ENCODE measurements around the gene FMNL2.

Gene FMNL2

DNA sequence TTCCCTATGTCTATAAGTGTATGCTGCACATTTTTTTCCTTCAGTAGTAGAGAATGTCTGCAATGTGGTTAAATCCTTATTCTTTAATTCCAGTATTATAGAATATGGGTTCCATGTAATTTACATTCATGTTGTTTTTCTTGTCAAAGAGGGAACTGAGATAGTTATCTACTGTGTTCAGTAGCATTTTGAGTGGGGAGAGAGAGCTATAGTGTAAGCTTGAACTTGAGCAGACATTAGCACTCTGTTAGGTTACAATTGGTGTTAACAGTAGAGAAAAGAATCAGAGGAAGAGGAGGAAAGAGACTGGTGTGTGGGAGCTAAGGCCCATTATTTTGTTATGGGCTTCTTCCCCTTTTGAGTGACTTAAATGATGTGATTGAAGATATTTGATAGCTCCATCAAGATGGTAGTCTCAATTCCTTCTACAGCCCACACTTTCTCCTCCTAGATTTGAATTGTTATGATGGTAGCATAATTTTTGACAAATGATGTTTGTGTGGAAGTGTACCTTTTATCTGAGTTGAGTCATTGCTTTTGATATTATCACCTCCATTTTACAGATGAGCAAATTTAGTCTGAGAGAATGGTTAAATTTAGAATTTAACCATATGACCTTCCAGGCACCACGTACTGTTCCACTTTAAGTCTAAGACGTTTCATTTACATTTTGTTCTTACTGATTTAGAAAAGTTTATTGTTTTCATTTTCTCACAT lies 71.3 kb downstream of the FMNL2 start:
- no peak for DNase-seq

GRCh38 chr2:152406836-152407161 lies 71.8 kb downstream of the FMNL2 start:
- DNase-seq, result no peak

GRCh38 chr2:152407204-152407721 lies 72.3 kb downstream of the FMNL2 start:
- no peak for DNase-seq

GRCh38 chr2:152407806-152408205 lies 72.8 kb downstream of the FMNL2 start:
- DNase-seq, result no peak

- DNase-seq, result no peak
These were observed 73.3 kb downstream of the FMNL2 start for GRCh38 chr2:152408254-152408653.

GRCh38 chr2:152409386-152410164 lies 74.6 kb downstream of the FMNL2 start:
- no peak for DNase-seq

DNA sequence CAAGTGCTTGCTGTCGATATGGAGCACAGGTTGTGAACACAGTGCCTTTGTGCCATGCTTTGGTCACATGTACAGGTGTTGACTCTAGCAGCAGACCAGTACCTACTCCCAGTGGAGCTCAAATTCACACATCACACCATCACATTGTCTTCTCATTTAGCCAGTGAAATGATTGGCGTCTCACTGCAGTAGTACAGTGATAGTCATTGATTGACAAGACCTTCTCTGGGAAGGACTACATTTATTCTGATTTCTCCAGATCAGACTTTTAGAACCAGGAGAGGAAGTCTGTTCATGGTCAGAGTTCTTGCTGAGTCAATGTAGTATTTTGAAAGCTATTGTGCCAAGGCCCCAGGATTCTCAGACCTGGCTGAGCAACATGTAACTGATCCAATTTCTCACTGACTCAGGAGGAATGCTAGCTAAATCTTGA lies 75.2 kb downstream of the FMNL2 start:
- no peak for DNase-seq

DNA sequence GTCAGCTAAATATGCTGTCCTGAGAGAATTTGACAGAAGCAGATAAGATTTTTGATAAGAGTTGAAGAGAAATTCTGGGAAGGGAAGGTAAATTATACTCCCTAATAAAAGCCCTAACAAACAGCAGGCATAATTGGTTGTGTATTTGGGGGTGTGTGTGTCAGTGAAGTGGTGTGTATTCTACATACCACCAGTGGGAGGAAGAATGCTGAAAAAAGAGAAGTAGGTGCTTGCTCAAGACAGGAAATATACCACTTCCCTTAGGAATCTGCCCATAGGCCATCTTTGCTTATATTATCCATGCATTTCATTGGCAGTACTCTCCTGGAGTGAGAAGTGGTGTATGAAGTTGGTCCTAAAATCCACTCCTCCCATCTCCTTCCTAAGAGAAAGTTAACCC lies 76.2 kb downstream of the FMNL2 start:
- no peak for DNase-seq

- DNase-seq, result no peak
These were observed 78.5 kb downstream of the FMNL2 start for GRCh38 chr2:152413228-152414030.

DNA sequence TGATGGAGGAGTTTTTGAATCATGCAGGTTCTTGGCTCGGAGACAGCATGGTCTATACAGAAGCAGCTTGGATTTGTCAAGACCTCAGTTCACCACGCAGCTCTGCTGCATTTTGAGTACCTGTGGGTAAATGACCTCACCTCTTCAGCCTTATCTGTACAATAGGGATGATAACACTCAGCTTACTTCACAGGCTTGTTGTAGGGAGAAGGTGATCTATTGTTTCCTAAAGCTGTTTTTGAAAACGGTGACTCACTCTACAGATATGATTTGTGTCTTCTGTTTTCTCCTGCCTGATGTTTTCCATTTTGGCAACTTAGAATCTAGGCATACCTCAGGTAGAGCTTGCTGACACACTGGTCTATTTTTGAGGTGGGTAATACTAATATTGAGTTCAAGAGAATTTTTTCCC lies 80.3 kb downstream of the FMNL2 start:
- no peak for DNase-seq

DNA sequence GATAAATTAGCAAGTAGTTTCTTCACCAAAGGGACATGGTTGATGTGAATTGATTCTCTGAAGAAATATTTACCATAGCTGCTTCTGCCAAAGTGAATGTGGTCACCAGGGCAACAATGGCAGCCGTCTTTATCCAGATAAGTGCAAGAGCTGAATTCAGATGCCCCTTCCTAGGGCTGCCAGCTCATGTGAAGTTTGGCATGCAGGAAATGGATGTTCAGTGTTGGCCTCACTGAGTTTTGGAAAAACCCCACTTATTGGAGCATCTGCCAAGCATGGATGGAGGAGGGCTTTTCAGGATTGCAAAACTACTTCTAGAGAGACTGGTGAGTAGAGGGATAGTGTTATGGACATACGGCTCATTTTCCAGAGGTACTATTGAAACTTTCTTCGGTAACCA lies 80.8 kb downstream of the FMNL2 start:
- no peak for DNase-seq

DNA sequence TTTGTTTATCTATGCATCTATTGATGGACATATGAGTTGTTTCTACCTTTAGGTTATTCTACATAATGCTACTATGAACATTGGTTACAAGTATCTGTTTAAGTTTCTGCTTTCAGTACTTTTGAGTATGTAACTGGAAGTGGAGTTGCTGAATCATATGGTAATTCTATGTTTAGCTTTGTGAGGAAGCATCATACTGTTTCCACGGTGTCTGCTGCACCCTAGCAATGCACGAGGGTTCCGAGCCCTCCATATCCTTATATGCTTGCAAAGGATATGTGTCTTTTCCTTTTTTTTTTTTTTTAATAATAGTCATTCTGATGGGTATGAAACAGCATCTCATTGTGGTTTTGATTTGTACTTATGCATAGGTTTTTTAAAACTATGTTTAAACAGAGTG lies 83.7 kb downstream of the FMNL2 start:
- no peak for DNase-seq

DNA sequence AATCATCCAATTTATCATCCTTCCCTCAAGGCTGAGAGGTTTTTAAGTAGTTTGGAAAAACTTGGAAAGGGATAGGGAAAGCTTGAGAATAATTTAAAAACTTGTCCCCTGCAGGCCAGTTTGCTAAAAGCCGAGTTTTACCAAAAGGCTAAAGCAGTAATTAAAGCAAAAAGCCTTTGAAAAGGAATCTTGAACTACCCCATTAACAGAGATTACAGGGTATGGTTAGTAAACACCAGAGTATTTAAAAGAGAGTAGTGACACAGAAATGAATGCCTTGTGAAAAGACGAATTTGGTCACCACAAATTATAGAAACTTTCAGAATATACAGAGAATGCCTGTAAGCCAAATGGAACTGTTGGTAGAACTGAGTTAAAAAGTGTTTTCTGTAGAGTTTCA lies 85.0 kb downstream of the FMNL2 start:
- DNase-seq, result no peak

- no peak for DNase-seq
These were observed 85.4 kb downstream of the FMNL2 start for GRCh38 chr2:152420363-152420762.

DNA sequence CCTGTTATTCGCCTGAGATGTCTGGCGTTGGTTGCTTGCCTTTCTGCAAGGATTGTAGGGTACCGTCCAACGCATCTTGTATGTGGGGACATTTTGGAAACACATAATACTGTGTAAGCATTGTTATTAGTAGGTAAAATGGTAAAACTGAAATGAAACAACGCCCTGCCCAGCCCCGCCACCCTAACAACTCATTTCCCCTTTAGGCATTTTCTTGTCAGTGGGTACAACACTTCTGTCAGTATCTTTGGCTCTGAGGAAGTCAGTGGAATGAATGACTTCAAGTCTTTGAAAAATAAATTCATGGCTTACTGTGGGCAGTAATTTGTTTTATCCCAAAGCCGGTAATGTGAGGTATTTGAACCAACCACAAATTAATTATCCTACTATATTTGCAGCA lies 86.0 kb downstream of the FMNL2 start:
- no peak for DNase-seq

- DNase-seq, result no peak
These were observed 86.8 kb downstream of the FMNL2 start for GRCh38 chr2:152421521-152422370.

DNA sequence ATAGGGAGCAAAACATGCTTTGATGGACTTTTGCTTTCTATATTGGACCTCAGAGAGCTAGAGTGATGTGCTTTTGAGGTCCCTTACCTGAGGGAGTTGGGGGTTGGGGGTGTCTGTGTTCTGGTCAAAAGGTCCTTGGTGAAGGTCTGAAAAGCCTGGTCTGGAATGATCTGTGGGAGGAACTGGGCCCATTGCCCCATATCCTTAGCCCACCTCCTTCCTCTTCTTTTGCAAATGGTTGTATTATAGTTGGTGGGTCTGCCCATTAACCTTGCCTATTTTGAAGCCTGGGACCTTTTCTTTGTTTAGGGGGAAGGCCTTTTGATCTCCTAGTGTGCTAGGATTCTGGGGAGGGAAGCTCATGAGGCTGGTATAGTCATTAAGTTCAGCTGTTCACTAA lies 88.7 kb downstream of the FMNL2 start:
- no peak for DNase-seq

GRCh38 chr2:152425765-152426727 lies 91.1 kb downstream of the FMNL2 start:
- no peak for DNase-seq

GRCh38 chr2:152426801-152427200 lies 91.8 kb downstream of the FMNL2 start:
- no peak for DNase-seq

DNA sequence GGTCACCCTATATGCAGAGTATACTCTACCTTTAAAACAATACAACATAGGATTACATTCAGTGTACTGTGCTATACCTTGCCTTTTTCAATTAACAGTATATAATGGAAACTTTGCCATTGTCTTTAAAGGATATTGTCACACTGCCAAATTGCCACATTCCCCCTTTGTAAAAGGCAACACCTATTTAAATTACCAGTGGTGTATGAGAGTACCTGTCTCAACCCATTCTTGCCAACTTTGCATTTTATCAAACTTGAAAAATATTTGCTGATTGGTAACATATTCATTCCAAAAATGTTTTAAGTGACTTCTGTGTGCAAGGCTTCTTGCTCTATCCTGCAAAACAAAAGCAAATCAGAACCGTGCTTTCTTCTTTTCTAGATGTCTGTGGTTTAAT lies 92.9 kb downstream of the FMNL2 start:
- no peak for DNase-seq
